ENCODE measurements around the gene AMHR2. TPM values are rescaled to one million over a fixed set of nuclear protein-coding genes. Genes with fewer than 3 reads are reported as not detected.
"Not testable (repeated sequence)": the region's sequence is repeated elsewhere in the genome, so short reads cannot be mapped to it uniquely, and the experiment has no call there.

Gene AMHR2
- total and polyA plus RNA-seq, 9 donors, result 0.09 to 0.36 (median 0.20) TPM; not detected in 4

GRCh38 chr12:53381731-53382630 is 41.7 kb upstream of the AMHR2 start:
- H3K4me1 ChIP-seq (ENCODE audit: control insufficient read depth, insufficient read depth, low read length), result peaks cover 32% of the 10 kb centered on the region
- 67% methylated on average over 5 of the region's 9 CpGs for WGBS (ENCODE audit: insufficient coverage)
- H3K27me3 ChIP-seq (ENCODE audit: control insufficient read depth, insufficient read depth, low read length), result no peaks in the 10 kb centered on the region
- no peaks in the 10 kb centered on the region for H3K9me3 ChIP-seq (replicated peaks; ENCODE audit: control insufficient read depth, low read depth, low read length)
- peak overlapping the region; percentile 93 for H3K27ac ChIP-seq (ENCODE audit: low read length)
- peak; percentile 46 for DNase-seq
- no peak overlapping the region for H3K4me3 ChIP-seq (ENCODE audit: low read length)
- H3K36me3 ChIP-seq (ENCODE audit: control insufficient read depth, insufficient read depth, low read length), result peaks cover 34% of the 10 kb centered on the region

DNA sequence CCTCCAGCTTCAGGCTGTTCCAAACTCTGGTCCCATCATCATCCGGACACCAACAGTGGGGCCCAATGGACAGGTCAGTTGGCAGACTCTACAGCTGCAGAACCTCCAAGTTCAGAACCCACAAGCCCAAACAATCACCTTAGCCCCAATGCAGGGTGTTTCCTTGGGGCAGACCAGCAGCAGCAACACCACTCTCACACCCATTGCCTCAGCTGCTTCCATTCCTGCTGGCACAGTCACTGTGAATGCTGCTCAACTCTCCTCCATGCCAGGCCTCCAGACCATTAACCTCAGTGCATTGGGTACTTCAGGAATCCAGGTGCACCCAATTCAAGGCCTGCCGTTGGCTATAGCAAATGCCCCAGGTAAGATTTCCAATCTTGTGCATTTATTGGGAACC is 40.4 kb upstream of the AMHR2 start:
- DNase-seq, result no peak
- 86% methylated on average over 2 of the region's 2 CpGs for WGBS (ENCODE audit: insufficient coverage)
- peaks cover 34% of the 10 kb centered on the region for H3K36me3 ChIP-seq (ENCODE audit: control insufficient read depth, insufficient read depth, low read length)
- H3K27me3 ChIP-seq (ENCODE audit: control insufficient read depth, insufficient read depth, low read length), result no peaks in the 10 kb centered on the region
- peak overlapping the region; percentile 4 for H3K4me3 ChIP-seq (ENCODE audit: low read length)
- no peaks in the 10 kb centered on the region for H3K9me3 ChIP-seq (replicated peaks; ENCODE audit: control insufficient read depth, low read depth, low read length)
- no peak overlapping the region for H3K27ac ChIP-seq (ENCODE audit: low read length)
- H3K4me1 ChIP-seq (ENCODE audit: control insufficient read depth, insufficient read depth, low read length), result peaks cover 32% of the 10 kb centered on the region

GRCh38 chr12:53386381-53386780 is 37.3 kb upstream of the AMHR2 start:
- not testable (repeated sequence) for H3K27me3 ChIP-seq (ENCODE audit: control insufficient read depth, insufficient read depth, low read length); H3K27ac ChIP-seq (ENCODE audit: low read length); H3K9me3 ChIP-seq (replicated peaks; ENCODE audit: control insufficient read depth, low read depth, low read length); DNase-seq; H3K4me3 ChIP-seq (ENCODE audit: low read length)
- H3K36me3 ChIP-seq (ENCODE audit: control insufficient read depth, insufficient read depth, low read length), result peaks cover 32% of the 10 kb centered on the region
- no CpG with 5 or more reads among the region's 5 CpGs for WGBS (ENCODE audit: insufficient coverage)
- peaks cover 24% of the 10 kb centered on the region for H3K4me1 ChIP-seq (ENCODE audit: control insufficient read depth, insufficient read depth, low read length)

GRCh38 chr12:53388932-53389331 is 34.7 kb upstream of the AMHR2 start:
- H3K4me3 ChIP-seq (ENCODE audit: low read length), result no peak overlapping the region
- no peaks in the 10 kb centered on the region for H3K9me3 ChIP-seq (replicated peaks; ENCODE audit: control insufficient read depth, low read depth, low read length)
- peaks cover 8% of the 10 kb centered on the region for H3K36me3 ChIP-seq (ENCODE audit: control insufficient read depth, insufficient read depth, low read length)
- WGBS (ENCODE audit: insufficient coverage), result no CpG with 5 or more reads among the region's 4 CpGs
- DNase-seq, result no peak
- H3K27me3 ChIP-seq (ENCODE audit: control insufficient read depth, insufficient read depth, low read length), result no peaks in the 10 kb centered on the region
- peaks cover 4% of the 10 kb centered on the region for H3K4me1 ChIP-seq (ENCODE audit: control insufficient read depth, insufficient read depth, low read length)
- H3K27ac ChIP-seq (ENCODE audit: low read length), result no peak overlapping the region

- no peak for DNase-seq
- no peaks in the 10 kb centered on the region for H3K27me3 ChIP-seq (ENCODE audit: control insufficient read depth, insufficient read depth, low read length)
- no peaks in the 10 kb centered on the region for H3K9me3 ChIP-seq (replicated peaks; ENCODE audit: control insufficient read depth, low read depth, low read length)
- WGBS (ENCODE audit: insufficient coverage), result no CpG with 5 or more reads among the region's 3 CpGs
- peaks cover 4% of the 10 kb centered on the region for H3K4me1 ChIP-seq (ENCODE audit: control insufficient read depth, insufficient read depth, low read length)
- peaks cover 3% of the 10 kb centered on the region for H3K36me3 ChIP-seq (ENCODE audit: control insufficient read depth, insufficient read depth, low read length)
- H3K4me3 ChIP-seq (ENCODE audit: low read length), result no peak overlapping the region
- peak overlapping the region; percentile 1 for H3K27ac ChIP-seq (ENCODE audit: low read length)
Observed at GRCh38 chr12:53389702-53390101, 34.0 kb upstream of the AMHR2 start.

- Histone ChIP-seq H3K36me3 (ENCODE audit: control insufficient read depth, insufficient read depth, low read length) (peaks cover 5% of the 10 kb centered on the region), H3K4me1 (ENCODE audit: control insufficient read depth, insufficient read depth, low read length) (peaks cover 4% of the 10 kb centered on the region)
- DNase-seq, result peak; percentile 86
Observed at GRCh38 chr12:53391724-53392123, 31.9 kb upstream of the AMHR2 start.

DNA sequence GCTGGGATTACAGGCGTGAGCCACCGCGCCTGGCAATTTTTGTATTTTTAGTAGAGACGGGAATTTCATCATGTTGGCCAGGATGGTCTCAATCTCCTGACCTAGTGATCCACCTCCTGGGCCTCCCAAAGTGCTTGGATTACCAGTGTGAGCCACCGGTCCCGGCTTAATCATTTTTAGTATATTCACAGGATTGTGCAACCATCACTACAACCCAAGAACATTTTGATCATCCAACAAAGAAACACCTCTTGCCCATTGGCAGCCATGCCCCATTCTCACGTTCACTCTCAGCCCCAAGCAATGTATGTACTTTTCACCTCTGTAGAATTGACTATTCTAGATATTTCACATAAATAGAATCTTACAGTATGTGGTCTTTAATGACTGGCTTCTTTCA is 23.8 kb upstream of the AMHR2 start:
- 100% methylated on average over 5 of the region's 7 CpGs for WGBS (ENCODE audit: insufficient coverage)

More at GRCh38 chr12:53391724-53392123, 31.9 kb upstream of the AMHR2 start:
- WGBS (ENCODE audit: insufficient coverage), result 22% methylated on average over 2 of the region's 5 CpGs
- no peaks in the 10 kb centered on the region for H3K9me3 ChIP-seq (replicated peaks; ENCODE audit: control insufficient read depth, low read depth, low read length)
- H3K27me3 ChIP-seq (ENCODE audit: control insufficient read depth, insufficient read depth, low read length), result no peaks in the 10 kb centered on the region
- peak overlapping the region; percentile 73 for H3K27ac ChIP-seq (ENCODE audit: low read length)
- no peak overlapping the region for H3K4me3 ChIP-seq (ENCODE audit: low read length)

GRCh38 chr12:53402351-53402750 is 21.3 kb upstream of the AMHR2 start:
- 90% methylated on average over 14 of the region's 16 CpGs for WGBS (ENCODE audit: insufficient coverage)
- H3K4me3 ChIP-seq (ENCODE audit: low read length); H3K4me1 ChIP-seq (ENCODE audit: control insufficient read depth, insufficient read depth, low read length); H3K27ac ChIP-seq (ENCODE audit: low read length); H3K27me3 ChIP-seq (ENCODE audit: control insufficient read depth, insufficient read depth, low read length); DNase-seq; H3K9me3 ChIP-seq (replicated peaks; ENCODE audit: control insufficient read depth, low read depth, low read length): not testable (repeated sequence)
- peaks cover 19% of the 10 kb centered on the region for H3K36me3 ChIP-seq (ENCODE audit: control insufficient read depth, insufficient read depth, low read length)

More for the DNA sequence above, 23.8 kb upstream of the AMHR2 start:
- Histone ChIP-seq H3K36me3 (ENCODE audit: control insufficient read depth, insufficient read depth, low read length) (peaks cover 13% of the 10 kb centered on the region), H3K27me3 (ENCODE audit: control insufficient read depth, insufficient read depth, low read length) (no peaks in the 10 kb centered on the region), H3K4me1 (ENCODE audit: control insufficient read depth, insufficient read depth, low read length) (no peaks in the 10 kb centered on the region), H3K27ac (ENCODE audit: low read length) (no peak overlapping the region), H3K4me3 (ENCODE audit: low read length) (no peak overlapping the region), H3K9me3 (replicated peaks; ENCODE audit: control insufficient read depth, low read depth, low read length) (no peaks in the 10 kb centered on the region)
- no peak for DNase-seq

DNA sequence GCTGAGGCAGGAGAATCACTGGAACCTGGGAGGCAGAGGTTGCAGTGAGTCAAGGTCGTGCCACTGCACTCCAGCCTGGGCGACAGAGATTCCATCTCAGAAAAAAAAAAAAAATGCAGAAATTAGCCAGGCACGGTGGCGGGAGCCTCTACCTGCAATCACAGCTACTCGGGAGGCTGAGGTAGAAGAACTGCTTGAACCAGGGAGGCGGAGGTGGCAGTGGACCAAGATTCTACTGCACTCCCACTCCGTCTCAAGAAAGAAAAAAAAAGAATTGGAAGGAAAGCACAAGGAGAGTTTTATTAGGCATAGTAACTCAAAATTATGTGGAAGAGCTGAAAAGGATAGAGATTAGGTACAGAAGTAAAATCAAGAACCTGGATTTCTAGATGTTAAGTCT is 20.8 kb upstream of the AMHR2 start:
- Histone ChIP-seq H3K36me3 (ENCODE audit: control insufficient read depth, insufficient read depth, low read length) (peaks cover 21% of the 10 kb centered on the region), H3K27me3 (ENCODE audit: control insufficient read depth, insufficient read depth, low read length) (no peaks in the 10 kb centered on the region), H3K9me3 (replicated peaks; ENCODE audit: control insufficient read depth, low read depth, low read length) (no peaks in the 10 kb centered on the region), H3K27ac (ENCODE audit: low read length) (no peak overlapping the region), H3K4me3 (ENCODE audit: low read length) (no peak overlapping the region), H3K4me1 (ENCODE audit: control insufficient read depth, insufficient read depth, low read length) (no peaks in the 10 kb centered on the region)
- 67% methylated on average over 2 of the region's 7 CpGs for whole genome bisulfite sequencing (ENCODE audit: insufficient coverage)
- DNase-seq, result no peak

DNA sequence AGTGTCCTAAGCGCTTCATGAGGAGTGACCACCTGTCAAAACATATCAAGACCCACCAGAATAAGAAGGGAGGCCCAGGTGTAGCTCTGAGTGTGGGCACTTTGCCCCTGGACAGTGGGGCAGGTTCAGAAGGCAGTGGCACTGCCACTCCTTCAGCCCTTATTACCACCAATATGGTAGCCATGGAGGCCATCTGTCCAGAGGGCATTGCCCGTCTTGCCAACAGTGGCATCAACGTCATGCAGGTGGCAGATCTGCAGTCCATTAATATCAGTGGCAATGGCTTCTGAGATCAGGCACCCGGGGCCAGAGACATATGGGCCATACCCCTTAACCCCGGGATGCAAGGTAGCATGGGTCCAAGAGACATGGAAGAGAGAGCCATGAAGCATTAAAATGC is 12.7 kb upstream of the AMHR2 start:
- 92% methylated on average over 4 of the region's 5 CpGs for WGBS (ENCODE audit: insufficient coverage)
- no peak for DNase-seq
- peaks cover 56% of the 10 kb centered on the region for H3K36me3 ChIP-seq (ENCODE audit: control insufficient read depth, insufficient read depth, low read length)
- H3K27me3 ChIP-seq (ENCODE audit: control insufficient read depth, insufficient read depth, low read length), result no peaks in the 10 kb centered on the region
- H3K9me3 ChIP-seq (replicated peaks; ENCODE audit: control insufficient read depth, low read depth, low read length), result no peaks in the 10 kb centered on the region
- no peak overlapping the region for H3K4me3 ChIP-seq (ENCODE audit: low read length)
- no peak overlapping the region for H3K27ac ChIP-seq (ENCODE audit: low read length)
- H3K4me1 ChIP-seq (ENCODE audit: control insufficient read depth, insufficient read depth, low read length), result peaks cover 3% of the 10 kb centered on the region

Data from muscle of leg (tissue), 11 donors.